OCI-LY7 (cell line): Measurements from ENCODE around the gene BTBD7. TPM values are rescaled to one million over a fixed set of nuclear protein-coding genes. Genes with fewer than 3 reads are reported as not detected.

ENCODE experiments used
- BruUV-seq: library from RNA; stranded (reverse); fragments of 400-500 nt; replicated peaks from 2 replicates; lab custom pipeline; 2021; lab: Mats Ljungman, UMichigan
- CTCF ChIA-PET: fragments of 300-600 bp; sonication (Branson Sonifier 250); formaldehyde crosslinking; loops from one replicate; lab custom pipeline; 2022; ENCODE audit warnings: antibody characterized with exemption; ENCODE audit not compliant: unreplicated experiment; lab: Charles Lee
- POLR2A ChIA-PET: fragments of 300-600 bp; sonication (Branson Sonifier 250); formaldehyde crosslinking; loops from one replicate; lab custom pipeline; 2022; ENCODE audit warnings: antibody characterized with exemption; lab: Charles Lee
- DNase-seq: peaks from one replicate; pipeline ENCODE4 v3.0.0-alpha.2; 2015; ENCODE audit warnings: low spot score
- H2AFZ ChIP-seq: fragments of 200-600 bp; sonication (generic), shearing (Covaris generic); 2 replicates; pipeline ENCODE4 v1.6.1; 2014; ENCODE audit warnings: mild to moderate bottlenecking, antibody characterized with exemption, low read length, moderate library complexity
- H3K27ac ChIP-seq: fragments of 200-600 bp; sonication (generic); 2 replicates; pipeline ENCODE4 v1.5.1; 2014; ENCODE audit warnings: mixed run types, low read depth, mild to moderate bottlenecking, moderate library complexity, low read length, inconsistent platforms; ENCODE audit not compliant: poor library complexity, severe bottlenecking
- H3K36me3 ChIP-seq: fragments of 200-600 bp; sonication (generic); 2 replicates; pipeline ENCODE4 v1.6.1; 2014; ENCODE audit warnings: mild to moderate bottlenecking, antibody characterized with exemption, low read length, moderate library complexity, mixed read lengths; ENCODE audit not compliant: insufficient read depth
- H3K4me1 ChIP-seq: fragments of 200-600 bp; sonication (generic); 2 replicates; pipeline ENCODE4 v1.5.1; 2014; ENCODE audit warnings: mild to moderate bottlenecking, low read length; ENCODE audit not compliant: insufficient read depth, poor library complexity, severe bottlenecking
- H3K4me2 ChIP-seq: fragments of 200-600 bp; sonication (generic); 2 replicates; pipeline ENCODE4 v1.6.1; 2014; ENCODE audit warnings: mild to moderate bottlenecking, low read length
- H3K4me3 ChIP-seq: fragments of 200-600 bp; sonication (generic); 2 replicates; pipeline ENCODE4 v1.5.1; 2014; ENCODE audit warnings: mild to moderate bottlenecking, low read depth, low read length; ENCODE audit not compliant: poor library complexity, severe bottlenecking
- H3K79me2 ChIP-seq: fragments of 200-600 bp; sonication (generic); 2 replicates; pipeline ENCODE4 v1.6.1; 2016; ENCODE audit warnings: low read depth, mild to moderate bottlenecking, low read length, moderate library complexity, mixed read lengths; ENCODE audit not compliant: insufficient read depth
- H3K9me2 ChIP-seq: fragments of 200-600 bp; sonication (generic); 2 replicates; pipeline ENCODE4 v1.6.1; 2016; ENCODE audit warnings: mild to moderate bottlenecking, low read length, mixed read lengths; ENCODE audit not compliant: insufficient read depth
- H3K9me3 ChIP-seq: fragments of 200-600 bp; sonication (generic); 2 replicates; pipeline ENCODE4 v1.6.1; 2014; ENCODE audit warnings: mild to moderate bottlenecking, mixed run types, low read length, mixed read lengths
- H4K20me1 ChIP-seq: fragments of 200-600 bp; sonication (generic); 2 replicates; pipeline ENCODE4 v1.6.1; 2014; ENCODE audit warnings: mild to moderate bottlenecking, antibody characterized with exemption, low read length, moderate library complexity, mixed read lengths; ENCODE audit not compliant: insufficient read depth
- EZH2phosphoT487 ChIP-seq: fragments of 200-600 bp; sonication (generic); IDR thresholded peaks from 2 replicates; pipeline ENCODE4 v1.6.1; 2018; ENCODE audit warnings: low read depth, borderline replicate concordance, mild to moderate bottlenecking, mixed run types, antibody characterized with exemption, low read length, moderate library complexity, mixed read lengths
- intact Hi-C: fragments of 100-400 bp; cut with micrococcal nuclease; formaldehyde crosslinking; loops from one replicate; pipeline ENCODE4 v1.10.0; 2022; ENCODE audit not compliant: unreplicated experiment
- total RNA-seq, 2 experiments: library from RNA; depleted of rRNA in 1 of 2; stranded (reverse); fragments of >200 nt in 1 of 2; shearing (Covaris generic) in 1 of 2; gene quantifications; 2 replicates each; pipeline ENCODE4 v1.2.3, GENCODE V29; 2014 to 2022
- TF ChIP-seq, protein P1 (sequence below): fragments of 200-600 bp; sonication (generic); conservative IDR thresholded peaks from 2 replicates; pipeline ENCODE4 v1.5.1; 2014; ENCODE audit warnings: mild to moderate bottlenecking, antibody characterized with exemption, low read length, moderate library complexity, mixed read lengths

The BTBD7 gene
- total RNA-seq, 2 experiments from 2014 or later = 9.7 to 19.6 TPM

DNA sequence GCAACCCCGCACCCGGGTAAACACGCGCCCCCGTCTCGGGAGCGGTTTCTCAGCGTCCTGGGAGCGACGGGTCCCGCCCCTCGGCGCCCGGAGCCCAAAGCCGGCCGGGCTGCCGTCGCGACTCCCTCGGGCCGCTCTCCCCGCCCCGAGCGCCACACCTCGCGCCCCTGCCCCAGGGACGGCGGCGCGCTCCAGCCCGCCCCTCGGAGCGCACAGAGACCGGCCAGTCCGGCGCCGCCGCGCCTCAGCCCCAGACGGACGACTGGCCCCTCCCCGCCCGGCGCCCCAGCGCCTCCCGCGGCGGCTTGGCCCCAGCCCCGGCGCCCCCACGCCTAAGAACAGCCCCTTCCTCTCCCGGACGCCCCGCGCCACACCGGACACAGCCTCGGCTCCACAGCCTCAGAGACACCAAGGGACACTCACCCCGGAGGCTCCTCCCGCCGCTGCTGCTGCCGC, 411 bp downstream of the BTBD7 start:
- POLR2A ChIA-PET = interaction anchor here (1.5 kb wide), 1 partner anchor 10 kb away, joined by 5 read pairs; no protein-coding TSS in a partner anchor
- no peak for TF ChIP-seq EZH2phosphoT487
- TF ChIP-seq, protein P1, sequence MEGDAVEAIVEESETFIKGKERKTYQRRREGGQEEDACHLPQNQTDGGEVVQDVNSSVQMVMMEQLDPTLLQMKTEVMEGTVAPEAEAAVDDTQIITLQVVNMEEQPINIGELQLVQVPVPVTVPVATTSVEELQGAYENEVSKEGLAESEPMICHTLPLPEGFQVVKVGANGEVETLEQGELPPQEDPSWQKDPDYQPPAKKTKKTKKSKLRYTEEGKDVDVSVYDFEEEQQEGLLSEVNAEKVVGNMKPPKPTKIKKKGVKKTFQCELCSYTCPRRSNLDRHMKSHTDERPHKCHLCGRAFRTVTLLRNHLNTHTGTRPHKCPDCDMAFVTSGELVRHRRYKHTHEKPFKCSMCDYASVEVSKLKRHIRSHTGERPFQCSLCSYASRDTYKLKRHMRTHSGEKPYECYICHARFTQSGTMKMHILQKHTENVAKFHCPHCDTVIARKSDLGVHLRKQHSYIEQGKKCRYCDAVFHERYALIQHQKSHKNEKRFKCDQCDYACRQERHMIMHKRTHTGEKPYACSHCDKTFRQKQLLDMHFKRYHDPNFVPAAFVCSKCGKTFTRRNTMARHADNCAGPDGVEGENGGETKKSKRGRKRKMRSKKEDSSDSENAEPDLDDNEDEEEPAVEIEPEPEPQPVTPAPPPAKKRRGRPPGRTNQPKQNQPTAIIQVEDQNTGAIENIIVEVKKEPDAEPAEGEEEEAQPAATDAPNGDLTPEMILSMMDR = 0 out of 2 replicates have a peak, but pooled peaks have one; percentile 16
- Histone ChIP-seq H2AFZ (peak overlapping the region; percentile 76), H3K9me3 (peaks cover 12% of the 10 kb centered on the region; the same call in 1 of the 2 replicates), H4K20me1 (peaks cover 21% of the 10 kb centered on the region), H3K4me1 (peaks cover 34% of the 10 kb centered on the region), H3K4me2 (peak overlapping the region; percentile 78), H3K27ac (peak overlapping the region; percentile 62), H3K79me2 (peaks cover 61% of the 10 kb centered on the region), H3K9me2 (no peaks in the 10 kb centered on the region), H3K36me3 (peaks cover 3% of the 10 kb centered on the region; the same call in 1 of the 2 replicates), H3K4me3 (peak overlapping the region; percentile 75)
- peak; percentile 69 for DNase-seq
- CTCF ChIA-PET = no interaction called here
- intact Hi-C loops = loop anchor here (2.0 to 10.0 kb wide), 2 partner anchors 126 to 218 kb away; partner anchors contain the start of genes GON7, ITPK1 and UBR7
- no TSS peak for BruUV-seq

DNA sequence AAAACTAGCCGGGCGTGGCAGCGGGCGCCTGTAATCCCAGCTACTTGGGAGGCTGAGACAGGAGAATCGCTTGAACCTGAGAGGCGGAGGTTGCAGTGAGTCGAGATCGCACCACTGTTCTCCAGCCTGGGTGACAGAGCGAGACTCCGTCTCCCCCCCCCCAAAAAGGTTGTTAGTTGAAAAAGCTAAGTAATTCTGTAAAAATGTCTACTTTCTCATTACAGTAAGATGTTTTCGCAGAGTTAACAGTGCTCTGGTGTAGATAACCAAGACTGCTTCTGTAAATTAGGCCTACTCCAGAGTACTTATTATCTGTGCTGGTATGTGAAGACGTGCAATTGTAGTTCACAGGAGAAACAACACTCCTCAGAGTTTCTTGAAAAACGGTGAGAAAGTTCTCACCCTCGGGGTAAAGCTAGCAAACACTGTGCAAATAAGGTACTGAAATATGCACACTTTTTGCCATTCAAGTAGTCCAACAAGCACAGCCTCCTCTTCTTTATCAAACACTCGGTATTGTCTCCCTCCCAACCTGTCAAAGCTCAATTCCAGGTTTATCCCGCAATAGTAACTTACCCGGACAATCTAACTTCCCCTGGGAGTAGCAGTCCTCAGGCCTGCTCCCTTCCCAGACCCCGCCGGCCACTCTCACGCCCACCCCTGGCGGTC, 974 bp downstream of the BTBD7 start:
- Histone ChIP-seq H3K27ac (peak overlapping the region; percentile 62), H3K79me2 (peaks cover 67% of the 10 kb centered on the region), H3K4me1 (peaks cover 34% of the 10 kb centered on the region), H3K9me3 (peaks cover 6% of the 10 kb centered on the region; the same call in 1 of the 2 replicates), H4K20me1 (peaks cover 21% of the 10 kb centered on the region), H3K36me3 (peaks cover 3% of the 10 kb centered on the region; the same call in 1 of the 2 replicates), H2AFZ (peak overlapping the region; percentile 76; the same call in 1 of the 2 replicates), H3K9me2 (no peaks in the 10 kb centered on the region), H3K4me2 (peak overlapping the region; percentile 78), H3K4me3 (peak overlapping the region; percentile 75)
- ChIA-PET POLR2A (interaction anchor here (1.5 kb wide), 1 partner anchor 9 kb away, joined by 5 read pairs; no protein-coding TSS in a partner anchor), CTCF (no interaction called here)
- TF ChIP-seq EZH2phosphoT487 = no peak
- TF ChIP-seq, protein P1 = no peak
- no TSS peak for BruUV-seq
- DNase-seq = no peak
- intact Hi-C loops = loop anchor here (2.0 to 10.0 kb wide), 2 partner anchors 125 to 217 kb away; partner anchors contain the start of genes GON7, ITPK1 and UBR7
